ENCODE measurements around the gene PDGFB. TPM values are rescaled to one million over a fixed set of nuclear protein-coding genes. Genes with fewer than 3 reads are reported as not detected.

Gene PDGFB
- not detected in 2 replicates for total RNA-seq (2012; rRNA removed)
- polyA plus RNA-seq (2012; rRNA removed) = 0.07 and 0.09 TPM in 2 replicates
- 0.09 and 0.10 TPM in 2 replicates for polyA plus RNA-seq (2012; cell fraction: cytosol; rRNA removed)
- polyA plus RNA-seq (2012; cell fraction: nucleus; rRNA removed; ENCODE audit: low replicate concordance) = 0.06 and 0.09 TPM in 2 replicates
- percentile 14 among the genes with signal in this experiment for Bru-seq, nascent RNA
- percentile 13 among the genes with signal in this experiment for BruChase-seq, experiment 1, labeled RNA remaining after a 6-hour chase
- not detected for BruChase-seq, experiment 2, labeled RNA remaining after a 2-hour chase
- long read RNA-seq = 0 reads

GRCh38 chr22:39244496-39245129 is at the start of gene PDGFB:
Gene PDGFB, minus strand, starts transcription at chr22:39244982. Its CDS starts 1,019 bp downstream, at chr22:39243963.
- Histone ChIP-seq H3K56ac (ENCODE audit: extremely low read depth, insufficient read depth, low read length) (no peak within 1 kb of the TSS), H3K9me3 (ENCODE audit: control insufficient read depth, insufficient read depth, low read length) (no peaks in the 10 kb centered on the region), H3K79me1 (ENCODE audit: low read depth in 1 of 2, low read length in 2 of 2) (no peaks in the 10 kb centered on the region), H2BK20ac (ENCODE audit: low read depth, low read length) (no peak within 1 kb of the TSS), H3K14ac (replicated peaks; ENCODE audit: low read depth, low read length) (no peak within 1 kb of the TSS), H2BK5ac (ENCODE audit: low read depth, low read length, poor library complexity, severe bottlenecking) (no peak within 1 kb of the TSS), H2BK15ac (ENCODE audit: low read depth, low read length) (no peak within 1 kb of the TSS), H3K4me3 (ENCODE audit: insufficient read depth, low read depth, low read length) (peak within 1 kb of the TSS; percentile 31), H2AK5ac (ENCODE audit: low read depth, low read length) (no peak within 1 kb of the TSS; the same call in none of the 2 replicates), H3K4me1 (ENCODE audit: control insufficient read depth, insufficient read depth, low read length) (peaks cover 5% of the 10 kb centered on the region; the same call in 1 of the 2 replicates), H2BK120ac (ENCODE audit: low read depth, low read length) (no peak within 1 kb of the TSS; the same call in 1 of the 2 replicates), H4K20me1 (ENCODE audit: insufficient read depth, low read length) (peaks cover 6% of the 10 kb centered on the region; the same call in 1 of the 2 replicates), H3K4ac (ENCODE audit: low read depth, low read length) (no peak within 1 kb of the TSS), H3K4me2 (ENCODE audit: low read depth, low read length) (peak within 1 kb of the TSS; percentile 29), H3K18ac (ENCODE audit: low read depth, low read length) (no peak within 1 kb of the TSS), H2AFZ (replicated peaks; ENCODE audit: low read length, poor library complexity) (peak within 1 kb of the TSS; percentile 67), H2AK9ac (replicated peaks; ENCODE audit: low read depth, low read length, poor library complexity) (peak within 1 kb of the TSS; percentile 62), H4K8ac (ENCODE audit: low read depth in 2 of 2, low read length in 2 of 2) (no peak within 1 kb of the TSS), H3K9me1 (ENCODE audit: insufficient read depth, low read length) (peaks cover 3% of the 10 kb centered on the region), H4K5ac (ENCODE audit: low read depth, low read length) (no peak within 1 kb of the TSS), H3K36me3 (ENCODE audit: control insufficient read depth, insufficient read depth, low read length) (no peaks in the 10 kb centered on the region), H3K27me3 (ENCODE audit: control insufficient read depth, insufficient read depth, low read length) (peaks cover 64% of the 10 kb centered on the region), H3K23ac (ENCODE audit: low read depth, low read length) (no peak within 1 kb of the TSS; the same call in 1 of the 2 replicates), H4K91ac (ENCODE audit: insufficient read depth, low read depth, low read length) (no peak within 1 kb of the TSS), H3K27ac (ENCODE audit: insufficient read depth, low read length) (no peak within 1 kb of the TSS), H3K9ac (ENCODE audit: low read depth, low read length) (no peak within 1 kb of the TSS)
- no peak for TF ChIP-seq CEBPB (IDR thresholded peaks at IDR 0.05; ENCODE audit: low read depth, low read length)
- no peak for TF ChIP-seq ELK1 (IDR thresholded peaks at IDR 0.05; ENCODE audit: borderline replicate concordance, low read depth, low read length)
- no peak for TF ChIP-seq CHD1 (IDR thresholded peaks at IDR 0.05; ENCODE audit: low read depth, low read length)
- TF ChIP-seq RAD21 (IDR thresholded peaks at IDR 0.05; ENCODE audit: low read length) = no peak
- no peak for TF ChIP-seq USF2 (IDR thresholded peaks at IDR 0.05; ENCODE audit: low read depth, low read length)
- no peak for TF ChIP-seq MXI1 (IDR thresholded peaks at IDR 0.05; ENCODE audit: borderline replicate concordance, low read depth, low read length)
- no peak for TF ChIP-seq POLR2A (IDR thresholded peaks at IDR 0.05; ENCODE audit: low read depth, low read length)
- TF ChIP-seq SMC3 (IDR thresholded peaks at IDR 0.05; ENCODE audit: low read depth, low read length) = no peak
- no peak for TF ChIP-seq FOS (IDR thresholded peaks at IDR 0.05; ENCODE audit: low read depth, low read length)
- TF ChIP-seq MAFK (IDR thresholded peaks at IDR 0.05; ENCODE audit: low read depth, low read length) = no peak
- TF ChIP-seq NFE2L2 (IDR thresholded peaks at IDR 0.05; ENCODE audit: low read depth, low read length) = no peak
- TF ChIP-seq RCOR1 (IDR thresholded peaks at IDR 0.05; ENCODE audit: insufficient replicate concordance, low read length) = no peak
- no peak for TF ChIP-seq RFX5 (IDR thresholded peaks at IDR 0.05; ENCODE audit: low read depth, low read length)
- no peak for TF ChIP-seq CTCF (conservative IDR thresholded peaks at IDR 0.05; ENCODE audit: low read depth, low read length)
- ChIA-PET CTCF (interaction anchor here (0.9 kb wide), 1 partner anchor 39 kb away, joined by 3 read pairs; no protein-coding TSS in a partner anchor), POLR2A (ENCODE audit: unreplicated experiment) (no interaction called here)
- in situ Hi-C loops (cut with MboI; ENCODE audit: low sequenced_read_pairs) (no loop called here), intact Hi-C loops (cut with micrococcal nuclease) (no loop called here), dilution Hi-C loops (cut with HindIII; ENCODE audit: low sequenced_read_pairs, unreplicated experiment) (no loop called here)
- DNase-seq (no peak), ATAC-seq (ENCODE audit: low read depth) (no peak; the same call in 1 of the 2 replicates)
- BruUV-seq (replicated peaks) = no TSS peak
- 0% methylated on average over 19 of the region's 68 CpGs; no CpG with 5 or more reads in 1 of the 2 experiments for WGBS, 2 experiments (ENCODE audit: extremely low coverage in 2 of 2, insufficient read length in 1 of 2)

Measured in IMR-90 (cell line).